Kidney epithelial cell (primary cell): ENCODE measurements around the gene RNU4-1. TPM values are rescaled to one million over a fixed set of nuclear protein-coding genes. Genes with fewer than 3 reads are reported as not detected.

Experiments
- DNase-seq: peaks from one replicate; pipeline ENCODE4 v3.0.0-alpha.2; 2010; ENCODE audit warnings: low read depth
- H3K27me3 ChIP-seq: 2 replicates; pipeline ENCODE4 v1.6.0; 2011; ENCODE audit warnings: low read length; ENCODE audit not compliant: control insufficient read depth, insufficient read depth
- H3K36me3 ChIP-seq: 2 replicates; pipeline ENCODE4 v1.5.1; 2011; ENCODE audit warnings: low read length; ENCODE audit not compliant: control insufficient read depth, insufficient read depth
- H3K4me3 ChIP-seq: 2 replicates; pipeline ENCODE4 v1.5.1; 2011; ENCODE audit warnings: low read depth, mild to moderate bottlenecking, control low read depth, low read length
- total RNA-seq: library from RNA; depleted of rRNA; stranded (reverse); fragments of >200 nt; gene quantifications from 2 replicates; pipeline ENCODE4 v1.2.3, GENCODE V29; 2015
- TF ChIP-seq, protein P1 (sequence below): IDR thresholded peaks from 2 replicates; pipeline ENCODE4 v1.5.1; 2011; ENCODE audit warnings: mild to moderate bottlenecking, moderate library complexity, low read length, control low read depth, inconsistent platforms; ENCODE audit not compliant: insufficient read depth, poor library complexity, severe bottlenecking

The RNU4-1 gene
- total RNA-seq, 1 donor from 2014 or later, result not detected

DNA sequence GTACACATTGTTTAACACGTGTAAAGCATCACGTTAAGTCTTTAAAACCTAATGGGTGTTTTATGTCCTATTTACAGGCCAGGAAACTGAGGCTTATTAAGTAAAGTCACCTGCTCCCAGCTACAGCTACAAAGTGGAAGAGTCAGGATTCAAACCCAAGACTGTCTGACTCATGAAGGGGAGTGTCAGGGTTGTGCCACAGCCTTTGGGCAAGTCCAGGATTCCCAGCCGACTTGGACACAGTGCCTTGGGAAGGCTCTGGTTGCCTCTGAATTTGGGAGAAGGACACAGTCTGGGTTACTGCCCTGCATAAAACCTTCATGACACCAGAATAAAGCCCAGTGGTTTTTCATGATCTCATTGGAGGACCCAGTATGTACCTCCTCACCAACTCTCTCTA, 8.7 kb downstream of the RNU4-1 start:
- no peaks in the 10 kb centered on the region for H3K27me3 ChIP-seq

DNA sequence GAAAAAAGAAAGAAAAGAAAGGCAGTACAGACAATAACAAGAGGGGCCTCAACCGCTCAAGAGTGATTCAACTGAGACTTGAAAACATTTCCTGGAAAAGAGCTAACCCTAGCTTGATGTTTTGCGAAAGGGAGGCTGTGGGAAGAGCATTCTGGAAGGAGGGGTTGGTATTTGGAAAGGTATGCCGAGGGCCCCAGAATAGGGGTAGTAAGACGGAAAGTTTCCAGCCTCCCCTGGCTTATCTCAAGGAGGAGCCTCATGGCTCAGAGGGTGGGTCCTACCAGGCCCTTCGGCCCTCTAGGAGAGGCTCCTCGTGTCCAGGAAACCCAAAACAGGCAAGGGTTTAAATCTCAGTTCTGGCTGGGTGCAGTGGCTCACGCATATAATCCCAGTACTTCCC, 9.7 kb downstream of the RNU4-1 start:
- no peaks in the 10 kb centered on the region for H3K27me3 ChIP-seq
- no peak for DNase-seq
- H3K4me3 ChIP-seq, result no peak overlapping the region
- no peaks in the 10 kb centered on the region for H3K36me3 ChIP-seq
- TF ChIP-seq, protein P1, sequence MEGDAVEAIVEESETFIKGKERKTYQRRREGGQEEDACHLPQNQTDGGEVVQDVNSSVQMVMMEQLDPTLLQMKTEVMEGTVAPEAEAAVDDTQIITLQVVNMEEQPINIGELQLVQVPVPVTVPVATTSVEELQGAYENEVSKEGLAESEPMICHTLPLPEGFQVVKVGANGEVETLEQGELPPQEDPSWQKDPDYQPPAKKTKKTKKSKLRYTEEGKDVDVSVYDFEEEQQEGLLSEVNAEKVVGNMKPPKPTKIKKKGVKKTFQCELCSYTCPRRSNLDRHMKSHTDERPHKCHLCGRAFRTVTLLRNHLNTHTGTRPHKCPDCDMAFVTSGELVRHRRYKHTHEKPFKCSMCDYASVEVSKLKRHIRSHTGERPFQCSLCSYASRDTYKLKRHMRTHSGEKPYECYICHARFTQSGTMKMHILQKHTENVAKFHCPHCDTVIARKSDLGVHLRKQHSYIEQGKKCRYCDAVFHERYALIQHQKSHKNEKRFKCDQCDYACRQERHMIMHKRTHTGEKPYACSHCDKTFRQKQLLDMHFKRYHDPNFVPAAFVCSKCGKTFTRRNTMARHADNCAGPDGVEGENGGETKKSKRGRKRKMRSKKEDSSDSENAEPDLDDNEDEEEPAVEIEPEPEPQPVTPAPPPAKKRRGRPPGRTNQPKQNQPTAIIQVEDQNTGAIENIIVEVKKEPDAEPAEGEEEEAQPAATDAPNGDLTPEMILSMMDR, result no peak

More for the DNA sequence above, 8.7 kb downstream of the RNU4-1 start:
- TF ChIP-seq, protein P1, result no peak
- no peak for DNase-seq
- no peak overlapping the region for H3K4me3 ChIP-seq
- H3K36me3 ChIP-seq, result no peaks in the 10 kb centered on the region

DNA sequence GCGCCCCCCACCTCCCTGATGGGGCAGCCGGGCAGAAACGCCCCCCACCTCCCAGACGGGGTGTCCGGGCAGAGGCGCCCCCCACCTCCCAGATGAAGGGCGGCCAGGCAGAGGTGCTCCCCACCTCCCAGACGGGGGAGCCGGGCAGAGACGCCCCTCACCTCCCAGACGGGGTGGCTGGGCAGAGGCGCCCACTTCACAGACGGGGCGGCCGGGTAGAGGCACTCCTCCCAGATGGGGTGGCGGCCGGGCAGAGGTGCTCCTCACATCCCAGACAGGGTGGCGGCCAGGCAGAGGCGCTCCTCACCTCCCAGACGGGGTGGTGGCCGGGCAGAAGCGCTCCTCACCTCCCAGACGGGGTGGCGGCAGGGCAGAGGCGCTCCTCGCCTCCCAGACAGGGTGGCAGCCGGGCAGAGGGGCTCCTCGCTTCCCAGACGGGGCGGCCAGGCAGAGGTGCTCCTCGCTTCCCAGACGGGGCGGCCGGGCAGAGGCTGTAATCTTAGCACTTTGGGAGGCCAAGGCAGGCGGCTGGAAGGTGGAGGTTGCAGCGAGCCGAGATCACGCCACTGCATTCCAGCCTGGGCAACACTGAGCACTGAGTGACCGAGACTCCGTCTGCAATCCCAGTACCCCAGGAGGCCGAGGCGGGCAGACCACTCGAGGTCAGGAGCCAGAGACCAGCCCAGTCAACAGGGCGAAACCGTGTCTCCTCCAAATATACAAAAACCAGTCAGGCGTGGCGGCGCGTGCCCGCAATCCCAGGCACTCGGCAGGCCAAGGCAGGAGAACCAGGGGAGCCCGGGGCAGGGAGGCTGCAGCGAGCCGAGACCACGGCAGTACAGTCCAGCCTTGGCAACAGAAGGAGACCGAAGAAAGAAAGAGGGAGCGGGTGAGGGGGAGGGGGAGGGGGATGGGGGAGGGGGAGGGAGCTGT, 14.6 kb downstream of the RNU4-1 start:
- Histone ChIP-seq H3K4me3 (no peak overlapping the region), H3K36me3 (no peaks in the 10 kb centered on the region), H3K27me3 (no peaks in the 10 kb centered on the region)
- DNase-seq, result no peak
- TF ChIP-seq, protein P1, result no peak

DNA sequence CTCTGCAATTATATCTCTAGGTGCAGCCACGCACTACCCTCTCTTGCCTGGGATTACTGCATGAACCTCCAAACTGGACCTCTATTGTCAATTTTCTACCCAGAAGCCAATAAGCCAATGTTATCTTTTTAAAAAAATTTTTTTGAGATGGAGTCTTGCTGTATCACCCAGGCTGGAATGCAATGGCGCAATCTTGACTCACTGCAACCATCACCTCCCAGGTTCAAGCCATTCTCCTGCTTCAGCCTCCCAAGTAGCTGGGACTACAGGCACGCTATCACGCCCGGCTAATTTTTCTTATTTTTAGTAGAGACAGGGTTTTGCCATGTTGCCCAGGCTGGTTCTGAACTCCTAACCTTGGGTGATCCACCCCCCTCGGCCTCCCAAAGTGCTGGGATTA, 16.3 kb downstream of the RNU4-1 start:
- H3K4me3 ChIP-seq, result no peak overlapping the region
- no peak for DNase-seq
- no peaks in the 10 kb centered on the region for H3K36me3 ChIP-seq
- no peaks in the 10 kb centered on the region for H3K27me3 ChIP-seq
- TF ChIP-seq, protein P1, result no peak

DNA sequence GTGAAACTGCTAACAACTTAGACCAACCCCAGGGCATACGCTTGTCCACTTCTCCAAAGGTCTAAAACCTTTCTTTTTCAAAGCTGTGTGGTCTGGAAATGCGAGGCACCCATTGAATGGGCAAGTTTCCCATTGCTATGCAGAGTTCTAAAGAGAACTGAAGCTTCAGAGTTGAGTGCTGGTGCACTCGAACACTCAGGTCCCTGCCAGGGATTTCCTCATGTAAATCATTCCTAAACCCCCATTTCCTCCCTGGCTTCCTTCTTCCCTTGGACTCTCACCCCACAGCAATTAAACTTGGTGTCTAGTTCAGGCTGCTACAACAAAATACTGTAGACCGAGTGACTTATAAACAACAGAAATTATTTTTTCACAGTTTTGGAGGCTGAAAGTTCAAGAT, 25.3 kb downstream of the RNU4-1 start:
- Histone ChIP-seq H3K36me3 (no peaks in the 10 kb centered on the region), H3K4me3 (no peak overlapping the region), H3K27me3 (no peaks in the 10 kb centered on the region)
- TF ChIP-seq, protein P1, result no peak
- no peak for DNase-seq
